Right lobe of liver (tissue), 4 donors: ENCODE results near the gene BSG.

ENCODE experiments used
- CTCF ChIP-seq, 4 donors: fragments of 200-600 bp in 3 of 4; fragments of 450-650 bp in 1 of 4; IDR thresholded peaks; one replicate each; pipeline versions ENCODE4 v1.5.1 to v1.8.0; 2016 to 2022; ENCODE audit warnings: antibody characterized with exemption in 4 of 4, mild to moderate bottlenecking in 2 of 4
- POLR2A ChIP-seq: fragments of 450-650 bp; IDR thresholded peaks from one replicate; pipeline ENCODE4 v1.6.1; 2017; ENCODE audit warnings: antibody characterized with exemption, mild to moderate bottlenecking
- donor health status: DM: no; HTN: no; CAD: no.
- donor health status: DM: no; HTN: no; CAD: no.
- donor health status: DM: no; HTN: yes; CAD: no.

GRCh38 chr19:576768-577438, 4.5 kb downstream of the BSG start:
- no peak for TF ChIP-seq POLR2A
- TF ChIP-seq CTCF (IDR thresholded peaks at IDR 0.05), result no peak
